Measurements from ENCODE around the gene ZNF784.

- TF ChIP-seq GATA2 (IDR thresholded peaks at IDR 0.05; ENCODE audit: low read depth, low read length) (no peak), GATA3 (IDR thresholded peaks at IDR 0.05; ENCODE audit: low read depth, low read length) (no peak)
Measured at GRCh38 chr19:55603115-55603514, 21.3 kb downstream of the ZNF784 start.

Measured in SH-SY5Y (cell line).